ENCODE data around the gene NRGN.
"Not testable (repeated sequence)": the region's sequence is repeated elsewhere in the genome, so short reads cannot be mapped to it uniquely, and the experiment has no call there.

NRGN gene

DNA sequence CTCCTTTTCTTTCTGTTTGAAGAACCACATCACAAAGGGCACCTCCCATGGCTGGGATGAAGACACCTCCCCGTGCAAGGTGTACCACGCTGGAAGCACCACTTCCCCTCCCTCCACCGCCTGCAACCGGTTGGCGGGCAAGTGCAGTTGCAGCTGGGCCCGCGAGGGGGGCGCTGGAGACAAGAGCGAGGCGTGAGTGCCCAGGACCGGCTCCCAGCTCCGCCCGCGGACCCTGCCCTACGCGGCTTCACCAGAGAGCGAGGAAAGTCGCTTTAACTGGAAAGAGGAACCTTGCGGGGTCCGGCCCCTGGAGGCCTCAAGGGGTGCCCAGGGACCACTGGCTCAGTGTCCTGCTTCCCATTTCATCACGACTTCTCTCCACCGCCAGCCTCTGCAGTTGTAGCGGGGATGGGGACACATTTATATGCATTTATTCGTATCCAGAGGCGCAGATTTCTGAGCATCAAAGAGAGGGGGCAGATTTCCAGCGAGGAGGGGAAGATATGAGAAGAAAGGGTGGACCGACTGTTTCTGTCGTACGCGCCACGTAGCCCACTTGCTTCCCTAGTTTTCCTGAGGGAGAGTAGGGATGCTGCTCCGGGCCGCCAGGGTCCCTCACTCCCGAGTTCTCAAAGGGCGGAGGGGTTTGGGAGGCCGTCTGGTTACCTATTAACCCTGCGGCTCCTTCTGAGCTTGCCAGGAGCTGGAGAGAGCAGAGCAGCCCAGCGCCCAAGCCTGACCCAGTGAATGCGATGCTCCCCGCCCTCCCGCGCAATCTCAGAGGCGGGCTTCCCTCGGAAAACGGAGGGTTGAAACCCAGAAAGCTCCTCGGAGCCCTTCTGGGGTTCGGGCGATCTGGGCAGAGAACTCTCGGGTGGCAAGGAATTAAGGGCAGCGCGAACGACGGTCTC is 18.9 kb downstream of the NRGN start:
- peak; percentile 55 for DNase-seq (ENCODE audit: low read depth)

GRCh38 chr11:124759266-124760204 is 19.8 kb downstream of the NRGN start:
- no peak for DNase-seq (ENCODE audit: low read depth)

DNA sequence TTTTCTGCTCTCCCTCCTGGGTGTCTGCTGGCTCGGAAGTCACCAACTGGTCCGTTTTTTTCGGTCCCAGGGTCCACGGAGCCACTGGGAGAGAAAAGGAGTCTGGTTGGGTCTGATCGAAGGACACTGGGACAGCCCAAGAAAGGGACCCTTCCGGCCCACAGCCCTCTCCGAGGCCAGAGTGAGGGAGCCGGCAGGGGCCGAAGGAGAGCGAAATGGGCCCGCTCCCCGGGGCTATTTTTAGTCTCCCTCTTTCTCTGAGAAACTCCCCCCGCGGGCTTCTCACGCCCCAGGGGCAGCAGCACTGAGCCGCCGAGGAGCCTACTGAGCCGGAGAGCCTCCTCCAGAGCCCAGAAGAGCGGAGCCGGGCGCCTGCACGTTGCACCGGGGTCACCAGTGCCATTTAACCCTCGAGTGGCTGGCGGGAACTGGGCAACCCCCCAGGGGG is 20.5 kb downstream of the NRGN start:
- DNase-seq (ENCODE audit: low read depth): no peak

DNA sequence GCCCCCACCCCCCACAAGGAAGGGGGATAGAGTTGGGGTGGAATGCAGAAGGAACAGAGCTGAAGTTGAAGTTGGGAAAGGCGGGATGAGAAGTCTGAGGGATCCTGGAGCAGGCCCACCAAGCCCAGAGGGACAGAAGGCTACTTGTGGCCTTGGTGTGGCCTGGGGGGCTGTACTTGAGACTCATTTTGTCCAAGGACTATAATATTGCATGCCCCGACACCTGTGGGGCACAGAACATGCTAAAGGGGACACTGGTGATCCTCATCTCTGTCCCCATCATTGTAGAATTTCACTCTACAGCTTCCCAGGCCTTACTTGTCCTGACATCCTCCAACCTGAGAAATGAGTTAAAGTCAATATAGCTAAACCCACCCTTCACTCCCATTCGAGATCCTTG is 21.1 kb downstream of the NRGN start:
- DNase-seq (ENCODE audit: low read depth): no peak

DNA sequence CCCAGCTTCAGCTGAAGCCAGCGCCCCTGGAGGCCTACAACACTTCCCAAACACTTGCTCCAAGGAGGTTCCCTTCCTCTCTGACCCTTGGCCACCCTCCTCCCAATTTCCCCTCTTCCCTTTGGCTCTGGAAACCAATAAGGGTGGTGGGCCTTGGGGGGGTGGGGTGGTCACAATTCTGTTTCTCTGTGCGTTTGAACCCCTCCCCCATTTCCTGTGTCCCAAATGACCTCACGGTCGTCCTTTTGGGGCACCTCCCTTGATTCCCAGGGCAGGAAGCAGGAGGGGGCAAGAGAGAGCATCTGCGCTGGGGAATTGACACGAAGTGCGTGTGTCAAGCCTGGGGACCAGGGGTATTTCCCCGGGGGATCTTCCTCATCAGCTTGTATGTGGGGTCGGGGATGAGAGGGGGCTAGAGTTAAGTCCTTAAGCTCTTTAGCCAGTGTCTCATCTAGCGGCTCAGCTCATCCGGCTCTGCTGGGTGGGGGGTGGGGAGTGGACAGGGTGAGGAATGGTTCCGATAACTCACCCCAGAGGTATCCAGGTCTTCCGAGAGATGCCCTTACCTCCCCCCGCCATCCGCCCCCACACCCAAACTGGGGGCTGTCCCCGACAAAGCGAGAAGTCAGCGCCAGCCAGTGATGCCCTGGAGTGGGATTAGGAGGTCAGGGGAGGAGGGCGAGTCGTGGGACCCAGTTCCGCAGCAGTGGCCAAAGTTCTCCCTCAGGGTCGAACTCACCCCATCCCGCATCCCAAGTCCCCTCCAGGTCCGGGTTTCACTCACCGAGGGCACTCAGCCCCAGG is 21.8 kb downstream of the NRGN start:
- no peak for DNase-seq (ENCODE audit: low read depth)

DNA sequence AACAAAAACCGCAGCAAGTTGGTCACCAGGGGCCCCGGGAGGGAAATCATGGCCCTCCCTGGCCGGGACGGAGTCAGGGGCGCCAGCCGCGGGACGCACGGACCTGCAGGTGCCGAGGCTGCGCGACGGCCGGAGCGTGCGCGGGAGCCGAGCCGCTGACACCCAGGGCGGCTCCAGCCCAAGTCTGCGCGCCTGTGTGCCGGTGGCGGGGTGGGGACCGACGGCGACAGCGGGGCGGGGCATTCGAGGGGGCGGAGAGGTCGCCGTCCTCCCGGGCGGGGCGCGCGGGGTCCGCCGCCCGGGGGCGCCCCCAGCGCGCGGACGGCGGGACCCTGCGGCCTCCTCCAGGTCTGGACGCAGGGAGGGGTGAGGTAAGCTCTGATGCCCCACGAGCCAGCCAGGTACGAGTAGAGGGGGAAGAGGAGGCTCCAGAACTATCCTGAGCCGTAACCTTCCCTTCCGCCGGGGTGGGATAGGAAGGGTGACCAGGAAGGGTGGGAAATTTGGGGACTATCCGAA is 22.4 kb downstream of the NRGN start, which contains the start of gene ESAM:
TSS of gene ESAM (minus strand) at position 186 of the 519 bp plus-strand sequence. CDS start at position 50, 136 bp downstream.
- DNase-seq (ENCODE audit: low read depth): peak; percentile 47

GRCh38 chr11:124762624-124763155 is 22.9 kb downstream of the NRGN start:
- no peak for DNase-seq (ENCODE audit: low read depth)

DNA sequence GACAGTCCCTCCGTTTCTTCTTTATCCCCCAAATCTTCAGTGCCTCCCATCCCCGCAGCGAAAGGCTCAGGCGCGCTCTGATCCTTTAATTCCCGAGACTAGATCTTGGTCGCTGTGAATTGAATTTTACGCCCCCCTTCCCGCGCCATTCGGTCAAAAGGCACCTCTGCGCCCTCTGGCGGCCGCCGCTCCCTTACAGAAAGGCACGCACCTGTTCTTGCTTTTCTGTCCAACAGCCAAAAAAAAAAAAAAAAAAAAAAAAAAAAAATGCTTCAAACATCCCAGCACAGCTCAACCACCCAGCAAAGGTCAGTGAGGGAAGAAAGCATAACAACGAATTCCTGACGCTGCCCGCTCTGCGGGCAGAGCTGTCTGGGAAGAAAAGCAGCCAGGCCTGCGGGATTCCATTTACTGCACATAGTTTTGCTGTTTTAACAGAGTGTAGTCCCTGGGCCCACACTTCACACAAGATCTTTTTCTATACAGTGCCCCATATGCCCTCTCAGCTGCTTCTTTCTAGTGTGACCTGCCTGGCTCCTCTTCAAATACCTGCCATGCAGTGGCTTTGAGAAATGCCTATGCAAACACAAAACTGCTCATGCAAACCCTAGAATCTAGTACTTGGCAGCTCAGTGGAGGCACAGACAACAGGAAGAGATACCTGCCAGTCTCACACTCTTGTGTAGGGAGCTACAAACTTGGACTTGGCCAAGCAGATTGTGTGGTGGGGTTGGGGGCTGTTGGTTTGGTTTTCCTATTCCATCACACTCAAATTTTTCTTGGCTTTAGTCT is 23.6 kb downstream of the NRGN start:
- DNase-seq (ENCODE audit: low read depth): peak; percentile 73

DNA sequence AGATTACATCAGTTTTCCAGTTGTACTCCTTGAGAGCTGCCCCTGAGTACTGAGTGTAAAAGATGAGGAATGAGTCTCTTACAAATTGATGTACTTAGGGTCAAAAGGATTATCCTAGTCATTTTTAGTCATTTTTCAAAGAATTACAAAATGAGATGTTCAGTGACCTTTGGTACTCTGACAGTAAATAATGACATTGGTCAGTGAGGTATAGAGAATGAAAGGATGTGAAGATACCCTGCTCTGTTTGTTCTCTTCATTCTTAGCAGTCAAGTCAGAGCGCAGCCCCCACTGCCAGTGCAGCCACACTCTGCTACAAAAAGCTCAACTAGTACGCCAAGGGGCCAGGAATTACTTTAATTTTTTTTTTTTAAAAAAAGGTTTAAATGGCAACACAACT is 26.4 kb downstream of the NRGN start:
- DNase-seq (ENCODE audit: low read depth): no peak

DNA sequence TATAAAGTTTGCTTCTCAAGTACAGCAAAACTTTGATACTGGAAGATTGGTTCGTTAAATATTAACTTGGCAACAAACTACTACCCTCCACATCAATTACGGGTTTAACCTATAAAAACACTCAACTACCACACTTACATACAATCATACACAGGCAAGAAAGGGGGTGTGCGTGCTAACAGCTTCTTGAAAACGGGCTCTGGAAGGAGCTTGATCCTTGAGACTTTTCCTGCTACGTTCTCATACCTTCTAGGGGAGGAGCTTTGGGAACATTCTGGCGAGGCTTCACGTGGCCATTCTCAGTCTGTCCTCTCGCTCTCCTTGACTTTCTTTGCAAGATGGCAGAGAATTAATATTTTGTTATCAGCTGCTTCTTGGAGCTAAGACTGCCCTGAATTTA is 29.2 kb downstream of the NRGN start:
- no peak for DNase-seq (ENCODE audit: low read depth)

DNA sequence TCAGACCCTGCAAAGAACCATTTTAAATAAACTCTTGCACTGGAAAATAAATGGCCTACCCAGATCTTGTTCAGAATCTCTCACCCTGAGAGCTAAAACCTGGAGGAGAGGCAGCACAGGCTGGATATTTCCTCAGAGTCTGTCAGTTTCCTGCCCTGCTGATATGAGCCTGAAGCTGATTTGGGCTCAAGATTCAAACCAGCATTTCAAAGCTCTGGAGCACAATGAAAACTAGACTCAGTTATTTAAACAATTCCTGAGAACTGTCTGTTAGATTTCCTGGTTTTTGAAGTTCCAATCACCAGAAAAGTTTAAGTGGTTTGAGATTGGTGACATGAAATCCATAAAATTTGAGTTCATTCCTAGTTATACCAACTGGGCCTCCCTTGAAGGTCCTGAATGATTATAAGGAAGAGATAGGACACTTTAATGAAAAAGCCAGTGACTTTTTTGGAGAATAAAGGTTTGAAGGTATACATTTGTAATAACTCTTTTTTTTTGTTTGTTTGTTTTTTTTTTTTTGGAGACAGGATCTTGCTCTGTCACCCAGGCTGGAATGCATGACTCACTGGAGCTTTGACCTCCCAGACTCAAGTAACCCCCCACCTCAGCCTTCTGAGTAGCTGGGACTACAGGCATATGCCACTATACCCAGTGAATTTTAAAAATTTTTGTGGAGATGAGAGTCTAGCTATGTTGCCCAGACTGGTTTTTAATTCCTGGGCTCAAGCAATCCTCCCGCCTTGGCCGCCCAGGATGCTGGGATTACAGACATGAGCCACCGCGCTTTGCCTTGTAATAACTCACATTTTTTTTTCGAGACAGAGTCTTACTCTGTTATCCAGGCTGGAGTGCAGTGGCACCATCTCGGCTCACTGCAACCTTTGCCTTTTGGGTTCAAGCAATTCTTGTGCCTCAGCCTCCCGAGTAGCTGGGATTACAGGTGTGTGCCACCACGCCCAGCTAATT is 30.3 kb downstream of the NRGN start:
- no peak for DNase-seq (ENCODE audit: low read depth)

- not testable (repeated sequence) for DNase-seq (ENCODE audit: low read depth)
These were observed 31.2 kb downstream of the NRGN start for GRCh38 chr11:124770959-124771358.

GRCh38 chr11:124776865-124777645 is 37.3 kb downstream of the NRGN start:
- DNase-seq (ENCODE audit: low read depth): no peak

GRCh38 chr11:124778281-124778680 is 38.5 kb downstream of the NRGN start:
- DNase-seq (ENCODE audit: low read depth): no peak

- no peak for DNase-seq (ENCODE audit: low read depth)
These were observed 39.8 kb downstream of the NRGN start for GRCh38 chr11:124779568-124779967.

- DNase-seq (ENCODE audit: low read depth): no peak
These were observed 43.3 kb downstream of the NRGN start for GRCh38 chr11:124783002-124783401.

DNA sequence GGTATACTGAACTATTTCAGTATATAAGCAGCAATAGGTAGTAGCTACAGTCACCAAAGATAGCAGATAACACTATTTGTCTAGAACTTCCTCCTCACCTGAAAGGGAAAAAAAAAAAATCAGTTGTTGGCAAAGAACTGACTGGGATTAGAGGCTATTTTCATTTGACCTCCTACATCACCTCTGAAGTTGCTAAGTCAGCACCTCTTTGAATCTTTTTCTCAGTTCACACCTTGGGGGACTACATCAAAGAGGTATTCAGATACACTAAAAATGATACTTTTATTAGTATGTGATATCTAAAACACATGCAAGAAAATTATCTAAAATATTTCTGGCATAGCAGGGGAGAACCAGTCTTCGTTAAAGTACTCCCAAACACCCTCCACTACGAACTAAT is 44.3 kb downstream of the NRGN start:
- no peak for DNase-seq (ENCODE audit: low read depth)

- DNase-seq (ENCODE audit: low read depth): no peak
These were observed 48.8 kb downstream of the NRGN start for GRCh38 chr11:124788521-124788920.

Measured in activated T-cell treated with anti-CD3 and anti-CD28 coated beads for 24 hours (primary cell).